Smooth muscle cell of the brain vasculature (primary cell): ENCODE measurements around the gene FRMPD4.

Source experiments
- DNase-seq: peaks from one replicate; pipeline ENCODE4 v3.0.0-alpha.2; 2012; ENCODE audit warnings: low read depth, low spot score

FRMPD4 gene

DNA sequence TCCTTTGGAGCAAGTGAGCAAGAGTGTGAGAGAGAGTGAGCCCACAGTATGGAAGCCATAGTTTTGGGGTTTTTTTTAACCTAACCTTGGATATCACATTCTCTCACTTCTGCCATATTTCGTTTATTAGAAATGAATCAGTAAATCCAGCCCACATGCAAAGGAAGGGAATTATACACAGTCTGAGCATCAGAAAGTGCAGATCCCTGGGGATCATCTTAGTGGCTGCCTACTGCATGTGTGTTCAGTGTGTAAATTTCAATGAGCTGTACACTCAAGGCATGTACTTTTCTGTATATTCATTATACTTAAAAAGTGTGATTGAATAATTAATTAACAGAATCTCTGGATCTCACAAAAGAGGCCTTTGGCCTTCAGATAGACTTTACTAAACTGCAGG lies 519.2 kb downstream of the FRMPD4 start:
- DNase-seq: no peak

DNA sequence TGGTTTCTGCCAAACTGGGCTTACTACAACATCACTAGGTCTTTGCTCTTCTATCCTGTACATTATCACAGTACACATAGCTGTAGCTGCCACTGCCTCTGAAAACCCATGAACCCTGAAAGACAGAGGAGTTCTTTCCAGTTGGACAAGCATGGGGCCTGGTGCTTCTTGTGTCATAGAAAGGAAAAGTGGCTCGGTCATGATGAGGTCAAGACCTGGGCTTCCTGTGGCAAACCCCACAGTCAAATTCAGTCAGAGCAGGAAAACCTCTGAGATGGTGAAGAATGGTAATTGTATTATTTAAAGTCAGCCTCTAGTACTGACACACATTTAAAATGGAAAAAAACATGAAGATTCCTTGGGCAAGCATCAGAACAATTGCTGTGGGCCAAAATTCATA lies 519.6 kb downstream of the FRMPD4 start:
- DNase-seq: no peak

DNA sequence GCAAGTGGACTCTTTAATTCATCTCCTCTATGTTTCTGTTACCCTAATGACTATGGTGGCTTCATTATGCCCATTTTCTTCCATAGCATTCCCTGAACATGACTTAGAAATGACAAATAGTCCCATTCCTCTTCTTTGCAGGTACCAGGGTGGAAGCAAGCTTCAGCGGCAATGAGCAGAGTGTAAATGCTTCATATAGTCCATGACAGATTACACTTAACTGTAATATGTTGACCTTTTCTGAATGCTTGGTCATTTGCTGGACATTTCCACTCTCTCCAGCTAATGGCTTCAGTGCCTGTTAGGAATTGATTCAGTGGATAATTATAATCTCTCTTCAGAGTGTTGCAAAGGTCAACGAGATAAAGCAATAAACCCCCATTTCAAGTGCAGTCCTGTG lies 523.2 kb downstream of the FRMPD4 start:
- no peak for DNase-seq

- no peak for DNase-seq
Measured at GRCh38 chrX:12672367-12673106, 534.3 kb downstream of the FRMPD4 start.

GRCh38 chrX:12673487-12673886 lies 535.2 kb downstream of the FRMPD4 start:
- no peak for DNase-seq

GRCh38 chrX:12679522-12679921 lies 541.2 kb downstream of the FRMPD4 start:
- DNase-seq: no peak

DNA sequence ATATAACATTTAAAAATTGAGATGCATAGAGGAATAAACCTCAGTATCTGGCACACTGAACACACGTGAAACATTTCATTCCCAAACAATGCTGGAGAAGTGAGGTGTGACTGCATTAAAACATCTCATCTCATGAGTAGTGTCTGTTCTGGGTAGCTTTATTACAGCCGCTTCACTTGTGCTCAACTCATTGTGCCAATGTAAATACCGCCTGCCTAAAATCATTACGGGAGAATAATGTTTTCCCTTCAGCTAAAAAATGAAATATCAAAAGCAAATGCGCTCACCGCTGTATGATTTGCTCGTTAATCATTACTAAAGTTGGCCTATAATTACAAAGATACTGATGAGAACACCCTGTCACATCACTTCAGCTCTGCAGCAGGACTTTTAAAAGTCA lies 542.8 kb downstream of the FRMPD4 start:
- DNase-seq: no peak

- DNase-seq: no peak
Measured at GRCh38 chrX:12685541-12685940, 547.3 kb downstream of the FRMPD4 start.

- no peak for DNase-seq
Measured at GRCh38 chrX:12686331-12686730, 548.1 kb downstream of the FRMPD4 start.

GRCh38 chrX:12690646-12691045 lies 552.4 kb downstream of the FRMPD4 start:
- DNase-seq: no peak

DNA sequence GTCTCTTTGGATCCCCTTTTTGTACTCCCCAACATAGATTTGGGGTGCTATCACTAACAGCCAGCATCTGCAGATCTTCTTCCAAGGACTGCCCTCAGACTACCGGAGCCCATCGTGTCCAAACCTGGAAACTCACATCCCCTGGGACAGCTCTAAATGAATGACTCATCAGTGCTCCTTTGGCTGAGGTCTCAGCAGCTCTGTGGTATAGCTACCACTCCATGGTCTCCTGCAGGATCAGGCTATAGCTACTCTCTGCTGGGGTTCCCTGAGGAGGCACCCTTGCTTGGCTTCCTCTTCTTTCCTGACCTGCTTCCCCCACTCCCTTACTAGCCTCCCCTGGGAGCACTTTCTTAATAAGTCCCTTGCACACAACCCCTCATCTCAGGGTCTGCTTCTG lies 555.5 kb downstream of the FRMPD4 start:
- no peak for DNase-seq

- no peak for DNase-seq
Measured at GRCh38 chrX:12700745-12701144, 562.5 kb downstream of the FRMPD4 start.

DNA sequence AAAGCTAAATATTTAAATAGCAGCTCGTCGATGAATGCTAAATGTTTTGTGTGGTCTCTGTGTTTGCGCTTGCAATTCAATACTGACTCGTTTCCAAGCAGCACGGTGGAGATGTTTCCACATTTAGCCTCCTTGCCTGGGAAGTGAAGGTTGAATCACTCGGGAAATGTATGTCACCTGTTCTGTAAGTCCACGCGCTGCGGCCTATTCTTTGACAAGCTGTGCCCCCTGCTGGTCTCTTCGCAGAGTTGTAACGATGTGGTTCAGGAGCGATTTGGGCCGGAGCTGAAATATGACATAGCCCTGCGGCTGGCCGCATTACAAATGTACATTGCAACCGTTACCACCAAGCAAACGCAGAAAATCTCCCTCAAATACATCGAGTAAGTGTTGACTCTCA lies 563.4 kb downstream of the FRMPD4 start:
- DNase-seq: no peak

GRCh38 chrX:12702509-12703091 lies 564.3 kb downstream of the FRMPD4 start:
- no peak for DNase-seq

DNA sequence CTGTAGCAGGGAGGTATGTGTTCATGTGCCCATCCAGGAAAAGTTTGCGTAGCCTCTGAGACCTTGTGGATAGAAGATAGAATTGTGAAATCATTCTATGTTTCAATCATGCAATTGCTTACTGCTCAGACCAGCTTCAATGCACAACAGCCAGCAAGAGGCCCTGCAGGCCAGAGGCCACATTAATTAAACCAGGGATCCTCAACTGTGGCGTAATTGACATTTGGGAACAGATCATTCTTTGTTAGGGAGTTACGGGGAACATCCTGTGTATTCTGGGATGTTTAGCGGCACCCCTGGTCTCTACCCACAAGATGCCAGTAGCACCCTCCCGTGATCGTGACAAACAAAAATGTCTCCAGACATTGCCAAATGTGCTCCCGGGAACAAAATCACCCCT lies 566.4 kb downstream of the FRMPD4 start:
- DNase-seq: no peak

DNA sequence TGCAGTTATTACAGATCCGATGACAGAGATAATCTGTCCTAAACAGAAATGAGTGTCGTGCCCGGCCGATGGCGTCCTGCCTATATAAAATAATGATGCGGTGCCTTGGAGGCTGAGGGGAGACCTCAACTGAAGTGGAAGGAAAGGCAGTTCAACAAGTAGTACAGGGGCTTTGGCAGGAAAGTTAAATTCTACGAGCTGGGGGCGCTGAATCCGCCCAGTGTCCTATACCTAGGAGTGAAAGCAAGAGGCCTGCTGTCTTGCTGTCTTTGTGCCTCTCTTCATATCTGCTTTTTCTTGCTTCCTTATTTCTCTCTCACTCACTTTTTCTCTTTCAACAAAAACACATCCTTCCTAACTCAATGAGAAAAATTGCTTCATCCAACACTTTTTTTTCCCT lies 570.8 kb downstream of the FRMPD4 start:
- no peak for DNase-seq

- no peak for DNase-seq
Measured at GRCh38 chrX:12711435-12712040, 573.3 kb downstream of the FRMPD4 start.

DNA sequence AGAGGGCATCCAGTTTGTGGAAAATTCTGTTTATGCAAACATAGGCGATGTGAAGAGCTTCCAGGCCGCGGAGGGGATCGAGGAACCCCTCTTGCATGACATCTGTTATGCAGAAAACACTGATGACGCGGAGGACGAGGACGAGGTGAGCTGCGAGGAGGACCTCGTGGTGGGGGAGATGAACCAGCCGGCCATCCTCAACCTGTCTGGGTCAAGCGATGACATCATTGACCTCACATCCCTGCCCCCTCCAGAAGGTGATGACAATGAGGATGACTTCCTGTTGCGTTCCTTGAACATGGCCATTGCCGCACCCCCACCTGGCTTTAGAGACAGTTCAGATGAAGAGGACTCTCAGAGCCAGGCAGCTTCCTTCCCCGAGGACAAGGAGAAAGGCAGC lies 578.3 kb downstream of the FRMPD4 start:
- no peak for DNase-seq

GRCh38 chrX:12719837-12720236 lies 581.6 kb downstream of the FRMPD4 start:
- no peak for DNase-seq

DNA sequence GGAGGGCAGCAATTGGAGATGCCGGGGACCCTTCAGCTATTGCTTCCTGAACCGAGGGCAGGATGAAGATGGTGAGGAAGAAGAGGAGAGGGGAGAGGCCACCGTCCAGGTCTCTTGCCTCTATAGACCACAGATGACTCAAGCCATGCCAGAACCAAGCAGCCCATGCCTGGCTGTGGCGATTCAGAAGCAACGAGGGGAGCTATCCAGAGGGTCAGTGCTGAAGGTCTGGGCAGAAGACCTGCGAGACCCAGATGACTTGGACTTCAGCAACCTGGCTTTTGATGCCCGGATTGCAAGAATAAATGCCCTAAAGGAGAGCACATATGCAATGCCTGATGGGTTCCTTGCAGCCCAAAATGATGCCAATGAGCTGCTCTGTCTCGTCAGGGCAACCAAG lies 582.8 kb downstream of the FRMPD4 start:
- no peak for DNase-seq

GRCh38 chrX:12722314-12722713 lies 584.0 kb downstream of the FRMPD4 start:
- no peak for DNase-seq

- no peak for DNase-seq
Measured at GRCh38 chrX:12741416-12741815, 603.1 kb downstream of the FRMPD4 start.

GRCh38 chrX:12747433-12747832 lies 609.2 kb downstream of the FRMPD4 start:
- no peak for DNase-seq
